ENCODE results near the gene ZFPM1.

ZFPM1 gene

GRCh38 chr16:88418869-88419268 lies 34.2 kb upstream of the ZFPM1 start:
- no peak for FAIRE-seq

GRCh38 chr16:88419790-88420189 lies 33.3 kb upstream of the ZFPM1 start:
- FAIRE-seq: no peak

- FAIRE-seq: no peak
These were observed 32.6 kb upstream of the ZFPM1 start for GRCh38 chr16:88420496-88420895.

GRCh38 chr16:88421301-88421700 lies 31.8 kb upstream of the ZFPM1 start:
- no peak for FAIRE-seq

- no peak for FAIRE-seq
These were observed 31.1 kb upstream of the ZFPM1 start for GRCh38 chr16:88421871-88422433.

DNA sequence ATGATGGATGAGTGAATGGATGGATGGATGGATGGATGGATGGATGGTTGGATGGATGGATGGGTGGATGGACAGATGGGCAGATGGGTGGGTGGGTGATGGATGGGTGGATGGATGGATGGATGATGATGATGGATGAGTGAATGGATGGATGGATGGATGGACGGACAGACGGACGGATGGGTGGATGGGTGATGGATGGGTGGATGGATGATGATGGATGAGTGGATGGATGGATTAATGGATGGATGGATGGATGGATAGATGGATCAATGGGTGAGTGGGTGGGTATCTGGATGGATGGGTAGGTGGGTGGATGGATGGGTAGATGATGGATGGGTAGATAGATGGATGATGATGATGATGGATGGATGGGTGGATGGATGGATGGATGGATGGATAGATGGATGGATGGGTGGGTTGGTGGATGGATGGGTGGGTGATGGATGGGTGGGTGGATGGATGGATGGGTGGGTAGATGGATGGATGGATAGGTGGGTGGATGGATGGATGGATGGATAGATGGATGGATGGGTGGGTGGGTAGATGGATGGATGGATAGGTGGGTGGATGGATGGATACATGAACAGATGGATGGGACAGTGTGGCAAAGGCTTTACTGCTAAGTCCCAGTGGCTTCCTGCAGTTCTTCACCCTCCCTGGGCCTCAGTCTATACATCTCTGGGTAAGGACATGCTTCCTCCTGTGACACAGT lies 30.2 kb upstream of the ZFPM1 start:
- no peak for FAIRE-seq

GRCh38 chr16:88423448-88423850 lies 29.6 kb upstream of the ZFPM1 start:
- no peak for FAIRE-seq

DNA sequence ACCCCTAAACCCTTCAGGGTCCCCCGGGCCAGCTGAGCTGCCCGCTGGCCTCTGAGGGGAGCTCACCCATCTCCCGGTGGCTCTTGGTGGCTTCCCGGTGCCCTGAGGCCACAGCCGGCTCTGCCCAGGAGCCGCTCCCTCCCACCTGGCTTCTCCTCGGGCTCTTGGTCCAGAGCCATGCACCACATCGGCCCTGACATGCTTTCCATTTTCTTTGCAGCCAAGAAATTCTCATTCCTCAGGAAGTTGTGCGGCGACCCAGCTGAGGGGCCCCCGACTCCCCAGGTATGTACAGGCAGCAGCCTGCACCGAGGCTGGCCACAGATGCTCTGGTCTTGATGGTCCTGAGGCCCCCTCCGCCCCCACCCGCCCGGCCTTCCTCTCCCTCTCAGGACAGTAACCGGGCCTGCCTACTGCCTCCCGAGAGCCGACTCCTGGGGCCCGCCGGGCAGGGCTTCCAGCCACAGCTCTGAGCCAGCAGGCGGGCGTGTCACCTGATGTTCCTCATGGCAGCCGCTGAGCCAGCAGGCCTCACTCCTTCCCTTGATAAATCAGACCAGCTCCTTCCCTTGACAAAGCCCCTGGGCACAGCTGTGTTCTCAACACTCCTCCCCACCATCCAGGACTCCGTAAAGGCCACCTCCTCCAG lies 28.4 kb upstream of the ZFPM1 start:
- no peak for FAIRE-seq

DNA sequence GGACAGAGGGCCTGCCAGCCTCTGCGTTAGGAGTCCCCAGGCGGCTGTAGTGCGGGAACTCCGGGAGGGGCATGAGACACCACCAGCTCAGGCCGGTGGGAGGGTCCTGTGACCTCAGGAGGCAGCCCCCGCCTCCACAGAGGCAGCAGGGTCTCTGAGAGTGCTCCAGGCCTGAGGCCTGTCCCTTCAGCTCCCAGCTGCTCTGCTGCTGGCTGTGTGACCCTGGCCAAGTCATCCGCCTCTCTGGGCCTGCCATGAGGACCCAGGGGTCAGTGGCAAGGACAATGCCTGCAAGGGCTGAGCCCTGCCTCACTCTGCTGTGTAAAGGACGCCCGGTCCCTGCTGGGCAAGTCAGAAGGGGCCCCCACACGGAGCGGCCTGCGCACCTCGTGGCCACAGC lies 27.1 kb upstream of the ZFPM1 start:
- FAIRE-seq: no peak

DNA sequence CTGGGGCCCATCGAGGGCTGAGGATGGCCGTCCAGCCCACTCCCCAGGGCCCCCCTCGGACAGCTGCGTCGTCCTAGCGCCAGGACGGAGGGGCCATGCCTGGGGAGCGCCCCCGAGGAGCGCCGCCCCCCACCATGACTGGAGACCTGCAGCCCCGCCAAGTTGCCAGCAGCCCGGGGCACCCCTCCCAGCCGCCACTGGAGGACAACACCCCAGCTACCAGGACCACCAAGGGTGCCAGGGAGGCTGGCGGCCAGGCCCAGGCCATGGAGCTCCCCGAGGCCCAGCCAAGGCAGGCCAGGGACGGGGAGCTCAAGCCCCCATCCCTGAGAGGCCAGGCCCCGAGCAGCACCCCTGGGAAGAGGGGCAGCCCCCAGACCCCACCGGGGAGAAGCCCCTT lies 25.7 kb upstream of the ZFPM1 start:
- FAIRE-seq: no peak

GRCh38 chr16:88428156-88428555 lies 24.9 kb upstream of the ZFPM1 start:
- no peak for FAIRE-seq

GRCh38 chr16:88428616-88429386 lies 24.3 kb upstream of the ZFPM1 start:
- no peak for FAIRE-seq

- FAIRE-seq: no peak
These were observed 23.5 kb upstream of the ZFPM1 start for GRCh38 chr16:88429387-88430184.

DNA sequence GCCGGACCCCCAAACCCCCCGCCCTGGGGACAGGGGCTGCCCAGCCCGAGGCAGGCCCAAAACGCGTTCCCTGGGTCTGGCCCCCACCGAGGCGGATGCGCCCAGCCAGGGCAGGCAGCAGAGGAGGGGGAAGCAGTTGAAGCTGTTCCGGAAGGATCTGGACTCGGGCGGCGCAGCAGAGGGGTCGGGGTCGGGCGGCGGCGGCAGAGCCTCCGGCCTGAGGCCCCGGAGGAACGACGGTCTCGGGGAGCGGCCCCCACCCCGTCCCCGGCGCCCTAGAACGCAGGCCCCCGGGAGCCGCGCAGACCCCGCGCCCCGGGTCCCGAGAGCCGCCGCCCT lies 22.9 kb upstream of the ZFPM1 start:
- FAIRE-seq: no peak

DNA sequence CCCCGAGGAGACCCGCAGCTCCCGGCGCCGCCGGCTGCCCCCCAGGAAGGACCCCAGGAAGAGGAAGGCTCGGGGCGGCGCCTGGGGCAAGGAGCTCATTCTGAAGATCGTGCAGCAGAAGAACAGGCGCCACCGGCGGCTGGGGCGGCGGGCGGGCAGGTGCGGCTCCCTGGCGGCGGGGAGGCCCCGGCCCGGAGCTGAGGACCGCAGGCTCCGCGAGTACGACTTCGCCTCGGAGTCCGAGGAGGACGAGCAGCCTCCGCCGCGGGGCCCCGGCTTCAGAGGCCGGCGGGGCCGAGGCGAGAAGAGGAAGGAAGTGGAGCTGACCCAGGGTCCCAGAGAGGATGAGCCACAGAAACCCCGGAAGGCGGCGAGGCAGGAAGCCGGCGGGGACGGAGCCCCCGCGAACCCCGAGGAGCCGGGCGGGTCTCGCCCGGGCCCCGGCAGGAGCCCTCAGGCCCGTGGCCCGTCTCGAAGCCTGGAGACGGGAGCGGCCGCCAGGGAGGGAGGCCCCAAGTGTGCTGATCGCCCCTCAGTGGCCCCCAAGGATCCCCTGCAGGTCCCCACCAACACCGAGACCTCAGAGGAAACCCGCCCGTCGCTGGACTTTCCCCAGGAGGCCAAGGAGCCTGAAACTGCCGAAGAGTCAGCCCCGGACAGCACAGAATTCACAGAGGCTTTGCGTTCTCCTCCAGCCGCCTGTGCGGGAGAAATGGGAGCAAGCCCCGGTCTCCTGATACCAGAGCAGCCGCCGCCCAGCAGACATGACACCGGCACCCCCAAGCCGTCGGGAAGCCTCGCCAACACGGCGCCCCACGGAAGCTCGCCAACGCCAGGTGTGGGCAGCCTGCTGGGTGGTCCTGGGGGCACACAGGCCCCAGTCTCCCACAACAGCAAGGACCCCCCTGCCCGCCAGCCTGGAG lies 22.3 kb upstream of the ZFPM1 start:
- no peak for FAIRE-seq

GRCh38 chr16:88431651-88432050 lies 21.4 kb upstream of the ZFPM1 start:
- no peak for FAIRE-seq

GRCh38 chr16:88432174-88432573 lies 20.9 kb upstream of the ZFPM1 start:
- FAIRE-seq: no peak

GRCh38 chr16:88432753-88433152 lies 20.3 kb upstream of the ZFPM1 start:
- no peak for FAIRE-seq

DNA sequence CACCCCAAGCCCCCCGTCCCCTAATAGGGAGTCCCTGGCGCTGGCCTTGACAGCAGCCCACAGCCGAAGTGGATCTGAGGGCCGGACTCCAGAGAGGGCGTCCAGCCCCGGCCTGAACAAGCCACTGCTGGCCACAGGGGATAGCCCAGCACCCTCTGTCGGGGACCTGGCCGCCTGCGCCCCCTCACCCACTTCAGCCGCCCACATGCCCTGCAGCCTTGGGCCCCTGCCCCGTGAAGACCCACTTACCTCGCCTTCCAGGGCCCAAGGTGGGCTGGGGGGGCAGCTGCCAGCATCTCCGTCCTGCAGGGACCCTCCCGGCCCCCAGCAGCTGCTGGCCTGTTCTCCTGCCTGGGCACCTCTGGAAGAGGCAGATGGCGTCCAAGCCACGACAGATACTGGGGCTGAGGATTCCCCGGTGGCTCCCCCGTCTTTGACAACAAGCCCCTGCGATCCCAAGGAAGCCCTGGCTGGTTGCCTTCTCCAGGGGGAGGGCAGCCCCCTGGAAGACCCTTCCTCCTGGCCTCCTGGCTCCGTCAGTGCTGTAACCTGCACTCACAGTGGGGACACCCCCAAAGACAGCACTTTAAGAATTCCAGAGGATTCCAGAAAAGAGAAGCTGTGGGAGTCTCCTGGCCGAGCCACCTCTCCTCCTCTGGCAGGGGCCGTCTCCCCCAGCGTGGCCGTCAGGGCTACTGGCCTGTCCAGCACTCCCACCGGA lies 19.3 kb upstream of the ZFPM1 start:
- FAIRE-seq: no peak

DNA sequence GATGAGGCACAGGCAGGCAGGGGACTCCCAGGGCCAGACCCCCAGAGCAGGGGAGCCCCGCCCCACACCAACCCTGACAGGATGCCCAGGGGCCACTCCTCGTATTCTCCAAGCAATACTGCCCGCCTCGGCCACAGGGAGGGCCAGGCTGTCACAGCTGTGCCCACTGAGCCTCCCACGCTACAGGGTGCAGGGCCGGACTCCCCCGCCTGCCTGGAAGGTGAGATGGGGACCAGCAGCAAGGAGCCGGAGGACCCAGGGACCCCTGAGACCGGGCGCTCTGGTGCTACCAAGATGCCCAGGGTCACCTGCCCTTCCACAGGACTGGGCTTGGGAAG lies 18.8 kb upstream of the ZFPM1 start:
- no peak for FAIRE-seq

GRCh38 chr16:88434746-88435145 lies 18.3 kb upstream of the ZFPM1 start:
- FAIRE-seq: no peak
